ENCODE data around the gene CMC2. TPM values are rescaled to one million over a fixed set of nuclear protein-coding genes. Genes with fewer than 3 reads are reported as not detected.

The CMC2 gene
- total RNA-seq, 2 donors from 2014 or later, result 85.4 to 145 TPM

GRCh38 chr16:80947708-80948625 lies 58.7 kb downstream of the CMC2 start:
- H3K27ac Mint-ChIP-seq, result no peak overlapping the region
- H3K4me1 Mint-ChIP-seq (ENCODE audit: low read depth in 2 of 2), result no peaks in the 10 kb centered on the region
- H3K9me3 Mint-ChIP-seq, result no peaks in the 10 kb centered on the region
- H3K27me3 Mint-ChIP-seq, result peaks cover 17 to 36% of the 10 kb centered on the region in 2 donors
- ATAC-seq, result no peak
- DNase-seq (ENCODE audit: low spot score), result no peak
- no peaks in the 10 kb centered on the region for H3K36me3 Mint-ChIP-seq
- H3K4me3 Mint-ChIP-seq, result no peak overlapping the region

- no peaks in the 10 kb centered on the region for H3K36me3 Mint-ChIP-seq
- peaks cover 17 to 36% of the 10 kb centered on the region in 2 donors for H3K27me3 Mint-ChIP-seq
- DNase-seq (ENCODE audit: low spot score) (no peak), ATAC-seq (no peak)
- H3K4me3 Mint-ChIP-seq, result no peak overlapping the region
- no peak overlapping the region for H3K27ac Mint-ChIP-seq
- no peaks in the 10 kb centered on the region for H3K4me1 Mint-ChIP-seq (ENCODE audit: low read depth in 2 of 2)
- no peaks in the 10 kb centered on the region for H3K9me3 Mint-ChIP-seq
Measured at GRCh38 chr16:80947239-80947638, 59.4 kb downstream of the CMC2 start.

DNA sequence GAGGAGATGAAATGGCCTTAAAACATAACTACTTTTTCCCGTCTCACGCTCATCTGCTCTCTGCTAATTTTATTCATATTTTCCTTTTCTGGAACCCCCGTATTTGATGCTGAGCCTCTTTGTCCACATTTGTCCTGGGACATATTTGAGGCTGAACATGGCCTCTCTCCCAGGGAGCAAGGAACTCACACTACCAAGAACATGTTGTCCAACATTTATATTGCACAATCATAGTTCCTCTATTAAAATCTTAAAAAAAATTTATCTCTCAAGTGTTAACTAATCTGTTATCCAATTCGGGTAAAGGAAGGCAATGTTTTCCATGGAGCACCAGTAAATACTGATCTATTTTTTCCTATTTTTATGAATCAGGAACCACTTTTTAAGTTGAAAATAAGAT lies 60.2 kb downstream of the CMC2 start:
- H3K27me3 Mint-ChIP-seq, result peaks cover 17 to 36% of the 10 kb centered on the region in 2 donors
- H3K4me1 Mint-ChIP-seq (ENCODE audit: low read depth in 2 of 2), result no peaks in the 10 kb centered on the region
- no peaks in the 10 kb centered on the region for H3K9me3 Mint-ChIP-seq
- no peak for DNase-seq (ENCODE audit: low spot score)
- H3K4me3 Mint-ChIP-seq, result no peak overlapping the region
- ATAC-seq, result no peak
- no peaks in the 10 kb centered on the region for H3K36me3 Mint-ChIP-seq
- no peak overlapping the region for H3K27ac Mint-ChIP-seq

DNA sequence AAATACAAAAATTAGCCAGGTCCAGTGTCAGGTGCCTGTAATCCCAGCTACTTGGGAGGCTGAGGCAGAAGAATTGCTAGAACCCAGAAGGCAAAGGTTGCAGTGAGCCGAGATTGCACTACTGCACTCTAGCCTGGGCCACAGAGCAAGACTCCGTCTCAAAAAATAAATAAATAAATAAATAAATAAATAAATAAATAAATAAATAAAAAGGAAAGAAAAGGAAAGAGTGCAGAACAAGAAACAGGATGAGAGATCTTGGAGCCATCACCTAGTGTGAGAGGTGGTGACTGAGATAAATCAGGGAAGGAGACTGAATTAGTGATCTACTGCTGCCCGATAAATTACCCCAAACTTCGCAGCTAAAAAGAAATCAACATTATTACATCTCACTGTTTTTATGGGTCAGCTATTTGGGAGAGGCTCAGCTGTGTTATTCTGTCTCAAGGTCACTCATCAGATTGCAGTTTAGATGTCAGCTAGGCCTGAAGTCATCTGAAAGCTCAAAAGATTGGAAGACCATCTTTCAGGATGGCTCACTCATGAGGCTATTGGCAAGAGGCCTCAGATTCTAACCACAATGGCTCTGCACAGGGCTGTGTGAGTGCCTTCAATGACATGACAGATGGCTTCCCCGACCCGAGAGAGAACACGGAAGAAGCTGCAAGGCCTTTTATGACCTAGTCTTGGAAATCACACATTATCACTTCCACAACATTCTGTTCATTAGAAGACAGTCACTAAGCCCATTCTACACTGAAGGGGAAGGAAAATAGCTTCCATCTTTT lies 66.4 kb downstream of the CMC2 start:
- Mint-ChIP-seq H3K9me3 (no peaks in the 10 kb centered on the region), H3K27ac (no peak overlapping the region), H3K4me3 (no peak overlapping the region), H3K27me3 (peaks cover 10 to 19% of the 10 kb centered on the region in 2 donors), H3K36me3 (no peaks in the 10 kb centered on the region), H3K4me1 (ENCODE audit: low read depth in 2 of 2) (no peaks in the 10 kb centered on the region)
- DNase-seq (ENCODE audit: low spot score) (no peak), ATAC-seq (no peak)

GRCh38 chr16:80938879-80939260 lies 67.8 kb downstream of the CMC2 start:
- H3K4me3 Mint-ChIP-seq, result no peak overlapping the region
- no peaks in the 10 kb centered on the region for H3K36me3 Mint-ChIP-seq
- DNase-seq (ENCODE audit: low spot score), result no peak
- no peaks in the 10 kb centered on the region for H3K9me3 Mint-ChIP-seq
- H3K27me3 Mint-ChIP-seq, result peaks cover 20 to 24% of the 10 kb centered on the region in 2 donors
- H3K4me1 Mint-ChIP-seq (ENCODE audit: low read depth in 2 of 2), result no peaks in the 10 kb centered on the region
- ATAC-seq, result no peak
- H3K27ac Mint-ChIP-seq, result no peak overlapping the region

DNA sequence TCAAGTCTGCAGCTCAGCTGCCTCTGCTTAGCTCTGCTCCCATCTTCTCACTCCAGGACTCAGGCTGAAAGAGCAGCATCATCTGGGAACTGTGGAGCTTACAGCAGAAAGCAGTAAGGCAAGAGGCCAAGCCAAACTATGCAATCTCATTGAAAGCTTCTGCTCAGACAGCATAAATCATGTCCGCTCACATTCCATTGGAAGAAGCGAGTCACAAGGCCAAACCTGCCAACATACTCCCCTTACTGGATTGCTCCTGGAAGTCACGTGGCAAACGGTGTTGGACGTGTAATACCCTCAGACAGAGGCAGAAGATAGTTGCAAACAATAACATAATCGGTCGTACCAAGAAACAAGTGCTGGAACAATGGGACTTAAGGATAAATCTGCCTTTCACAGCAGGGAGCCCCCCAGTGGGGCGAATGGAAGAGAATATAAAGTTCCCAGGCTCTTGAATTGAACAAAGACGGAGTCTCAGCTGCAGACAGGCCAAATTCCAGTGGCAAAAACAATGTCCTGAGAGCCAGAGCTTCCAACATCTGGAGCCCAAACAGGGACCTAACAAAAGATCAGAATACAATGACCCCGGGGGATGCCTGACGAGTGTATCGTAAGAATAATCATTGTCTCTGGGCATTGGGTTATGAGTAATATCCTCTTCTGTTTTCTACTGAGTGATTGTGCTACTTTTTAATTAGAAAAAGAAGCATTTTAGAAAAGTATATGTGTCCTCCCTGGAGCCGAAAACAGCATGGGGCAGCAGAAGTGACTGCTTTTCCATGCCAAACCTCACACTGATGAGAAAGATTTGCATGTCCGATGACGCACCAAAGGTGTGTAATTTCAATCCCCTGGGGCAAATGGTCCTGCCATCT lies 68.4 kb downstream of the CMC2 start:
- Mint-ChIP-seq H3K9me3 (no peaks in the 10 kb centered on the region), H3K36me3 (no peaks in the 10 kb centered on the region), H3K4me3 (no peak overlapping the region), H3K27ac (no peak overlapping the region), H3K27me3 (peaks cover 21 to 30% of the 10 kb centered on the region in 2 donors), H3K4me1 (ENCODE audit: low read depth in 2 of 2) (no peaks in the 10 kb centered on the region)
- no peak for DNase-seq (ENCODE audit: low spot score)
- ATAC-seq, result no peak

DNA sequence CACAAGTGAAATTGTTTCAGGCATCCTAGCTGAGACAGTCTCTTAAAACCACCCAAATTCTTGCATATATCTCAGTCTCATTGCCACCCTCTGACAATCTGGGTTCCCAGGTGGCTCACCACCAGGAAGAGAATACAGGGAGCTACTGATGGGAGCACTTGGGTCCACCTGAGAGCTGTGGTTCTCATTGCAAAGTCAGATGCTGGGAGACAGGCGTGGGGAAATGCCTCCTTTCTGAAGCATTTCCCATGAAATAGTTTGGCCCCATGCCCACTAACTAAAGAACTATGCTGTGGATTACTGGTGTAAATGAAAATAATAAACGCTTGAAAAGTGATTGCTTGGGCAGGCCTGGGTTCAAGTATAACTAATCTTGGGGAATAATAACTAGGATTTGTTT lies 70.3 kb downstream of the CMC2 start:
- DNase-seq (ENCODE audit: low spot score) (no peak), ATAC-seq (no peak)
- Mint-ChIP-seq H3K4me3 (no peak overlapping the region), H3K4me1 (ENCODE audit: low read depth in 2 of 2) (peaks cover 7 to 9% of the 10 kb centered on the region in 2 donors), H3K36me3 (no peaks in the 10 kb centered on the region), H3K27ac (no peak overlapping the region), H3K27me3 (peaks cover 30 to 43% of the 10 kb centered on the region in 2 donors), H3K9me3 (no peaks in the 10 kb centered on the region)

DNA sequence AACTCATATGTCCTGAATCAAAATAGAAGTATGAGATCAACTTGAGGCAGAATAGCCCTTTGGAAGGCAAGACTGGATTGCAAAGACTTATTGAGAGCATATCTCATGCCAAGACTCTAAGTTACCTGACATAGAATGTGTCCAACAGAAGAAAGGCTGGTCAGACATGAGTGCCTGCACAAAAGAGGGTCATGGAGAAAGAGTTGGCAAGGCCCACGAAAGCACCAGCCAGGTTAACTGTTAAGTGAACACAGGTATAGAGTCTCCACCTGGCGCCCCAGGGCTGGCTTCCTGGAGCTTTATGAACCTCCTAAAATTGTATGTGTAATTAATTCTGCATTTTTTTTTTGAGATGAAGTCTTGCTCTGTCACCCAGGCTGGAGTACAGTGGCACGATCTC lies 71.0 kb downstream of the CMC2 start:
- no peaks in the 10 kb centered on the region for H3K9me3 Mint-ChIP-seq
- H3K4me3 Mint-ChIP-seq, result no peak overlapping the region
- no peak overlapping the region for H3K27ac Mint-ChIP-seq
- H3K36me3 Mint-ChIP-seq, result no peaks in the 10 kb centered on the region
- no peak for ATAC-seq
- H3K4me1 Mint-ChIP-seq (ENCODE audit: low read depth in 2 of 2), result peaks cover 7 to 9% of the 10 kb centered on the region in 2 donors
- H3K27me3 Mint-ChIP-seq, result peaks cover 30 to 44% of the 10 kb centered on the region in 2 donors
- DNase-seq (ENCODE audit: low spot score), result no peak

DNA sequence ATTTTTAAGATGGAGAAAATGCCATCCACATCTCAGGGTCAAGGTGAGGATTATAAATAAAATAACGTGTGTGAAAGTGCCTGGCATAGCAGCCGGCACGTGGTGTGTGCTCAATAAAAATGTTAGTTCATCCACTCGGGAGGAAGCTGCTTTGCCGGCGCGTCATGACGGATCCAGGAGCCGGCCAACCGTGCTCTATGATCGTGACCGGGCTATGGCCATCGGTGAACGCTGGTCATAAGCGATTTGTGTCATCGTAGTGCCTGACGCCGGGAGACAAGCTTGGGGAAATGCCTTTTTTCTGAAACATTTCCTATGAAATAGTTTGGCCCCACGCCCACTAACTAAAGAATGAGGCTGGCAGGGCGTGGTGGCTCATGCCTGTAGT lies 74.0 kb downstream of the CMC2 start:
- Mint-ChIP-seq H3K36me3 (no peaks in the 10 kb centered on the region), H3K27ac (no peak overlapping the region), H3K9me3 (no peaks in the 10 kb centered on the region), H3K4me1 (ENCODE audit: low read depth in 2 of 2) (peaks cover 7 to 9% of the 10 kb centered on the region in 2 donors), H3K4me3 (peak overlapping the region; percentile 60), H3K27me3 (peaks cover 30 to 58% of the 10 kb centered on the region in 2 donors)
- no peak for ATAC-seq
- no peak for DNase-seq (ENCODE audit: low spot score)

DNA sequence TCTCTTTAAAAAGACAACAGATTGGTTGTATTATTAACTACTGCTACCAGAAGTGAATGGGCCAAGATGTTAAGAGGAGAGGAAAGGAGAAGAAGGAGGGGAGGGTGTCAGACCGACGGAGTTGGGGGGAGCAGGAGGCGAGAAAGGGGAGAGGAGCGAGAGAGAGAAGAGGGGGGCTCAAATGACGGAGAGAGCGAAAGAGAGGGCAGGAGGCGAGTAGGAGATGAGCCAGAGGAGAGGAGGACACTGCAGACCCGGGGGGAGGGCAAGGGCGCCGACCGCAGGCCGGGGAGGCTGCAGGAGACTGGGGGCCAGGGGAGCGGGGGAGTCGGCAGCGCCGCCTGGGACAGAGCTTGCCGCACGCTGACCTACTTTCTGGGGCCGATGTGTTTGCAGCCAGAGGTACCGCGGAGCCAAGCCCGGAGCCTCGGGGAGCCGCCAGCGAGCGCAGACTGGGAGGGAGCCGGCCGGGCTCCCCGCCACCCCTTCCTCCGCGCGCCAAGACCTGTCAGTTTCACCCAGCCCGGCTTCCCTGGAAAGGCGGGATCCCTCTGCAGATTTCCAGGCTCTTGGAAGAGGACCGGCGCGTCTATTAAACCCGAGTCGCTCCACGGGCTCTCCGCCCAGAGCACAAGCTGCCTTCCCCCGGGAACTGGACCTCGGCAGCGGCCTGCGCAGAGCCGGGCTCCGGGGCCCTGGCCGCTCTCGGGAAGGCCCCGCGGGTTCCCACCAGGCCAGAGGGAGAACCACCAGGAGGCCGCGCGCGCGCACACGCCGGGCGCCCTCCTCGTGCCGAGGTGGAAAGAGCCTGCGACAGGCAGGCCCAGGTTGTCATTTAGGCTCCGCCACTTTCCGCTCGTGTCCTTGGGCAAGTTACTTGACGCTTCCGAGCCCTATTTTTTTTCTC lies 74.6 kb downstream of the CMC2 start:
- DNase-seq (ENCODE audit: low spot score), result no peak
- Mint-ChIP-seq H3K9me3 (no peaks in the 10 kb centered on the region), H3K27me3 (peaks cover 30 to 64% of the 10 kb centered on the region in 2 donors), H3K4me3 (peak overlapping the region; percentile 66), H3K27ac (no peak overlapping the region), H3K4me1 (ENCODE audit: low read depth in 2 of 2) (peaks cover 7 to 9% of the 10 kb centered on the region in 2 donors), H3K36me3 (no peaks in the 10 kb centered on the region)
- peak; percentile 52 to 70 for ATAC-seq

DNA sequence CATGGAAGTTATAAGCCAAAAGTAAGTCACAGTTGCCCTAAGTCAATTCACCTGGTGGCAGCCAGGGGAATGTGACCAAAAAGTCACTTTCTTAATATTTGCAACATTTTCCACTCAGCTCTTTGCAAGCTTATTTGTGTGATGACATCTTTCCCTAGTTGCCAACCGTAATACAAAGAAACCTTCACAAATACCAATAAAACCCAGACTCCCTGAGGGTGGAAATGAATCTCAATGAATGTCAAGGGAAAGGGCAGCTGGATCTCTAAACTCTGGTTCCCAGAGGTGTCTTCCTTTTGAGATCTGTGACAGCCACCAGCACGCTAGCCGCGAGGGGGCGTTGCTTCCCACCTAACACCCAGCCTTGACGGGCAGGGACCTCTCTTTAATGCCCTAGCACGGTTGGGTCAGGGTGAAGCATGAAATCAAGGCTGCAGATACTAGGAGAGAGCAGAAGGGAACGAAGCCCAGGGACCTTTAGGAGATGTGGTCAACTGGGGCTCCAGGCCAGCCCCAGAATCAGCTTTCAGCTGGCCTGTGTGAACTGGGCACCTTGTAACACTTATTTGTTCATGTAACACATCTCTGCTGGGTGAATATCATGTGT lies 82.2 kb downstream of the CMC2 start:
- Mint-ChIP-seq H3K4me1 (ENCODE audit: low read depth in 2 of 2) (peaks cover 0 to 2% of the 10 kb centered on the region in 2 donors), H3K27me3 (peaks cover 12 to 28% of the 10 kb centered on the region in 2 donors), H3K36me3 (no peaks in the 10 kb centered on the region), H3K27ac (no peak overlapping the region), H3K4me3 (no peak overlapping the region), H3K9me3 (no peaks in the 10 kb centered on the region)
- ATAC-seq (peak; percentile 24 to 46), DNase-seq (ENCODE audit: low spot score) (no peak)

DNA sequence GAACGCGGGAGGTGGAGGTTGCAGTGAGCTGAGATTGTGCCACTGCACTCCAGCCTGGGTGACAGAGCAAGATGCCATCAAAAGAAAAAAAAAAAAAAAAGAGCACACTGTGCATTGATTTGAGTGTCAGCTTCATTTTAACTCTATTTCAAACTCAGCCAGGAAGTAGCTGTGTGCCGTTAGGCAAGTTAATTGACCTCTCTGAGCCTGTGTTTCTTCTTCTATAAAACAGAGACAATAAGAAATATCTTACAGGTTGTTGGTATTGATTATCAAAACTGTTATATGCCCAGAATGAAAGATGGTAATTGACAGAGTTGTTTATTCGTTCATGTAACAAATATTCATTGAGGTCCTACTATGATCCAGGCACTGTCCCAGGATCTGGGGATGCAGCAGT lies 83.3 kb downstream of the CMC2 start:
- Mint-ChIP-seq H3K9me3 (no peaks in the 10 kb centered on the region), H3K27me3 (peaks cover 16 to 31% of the 10 kb centered on the region in 2 donors), H3K4me1 (ENCODE audit: low read depth in 2 of 2) (peaks cover 0 to 2% of the 10 kb centered on the region in 2 donors), H3K4me3 (no peak overlapping the region), H3K27ac (no peak overlapping the region), H3K36me3 (no peaks in the 10 kb centered on the region)
- DNase-seq (ENCODE audit: low spot score) (no peak), ATAC-seq (no peak)
